HUES48 (cell line): ENCODE results near the gene SLC6A6.

Source experiments
- H3K27ac ChIP-seq: one replicate; pipeline ENCODE4 v1.7.0; 2013; ENCODE audit warnings: low read depth, low read length, inconsistent platforms
- H3K27me3 ChIP-seq: 2 replicates; pipeline ENCODE4 v1.6.1; 2013; ENCODE audit warnings: mild to moderate bottlenecking, low read length; ENCODE audit not compliant: control insufficient read depth, insufficient read depth
- H3K36me3 ChIP-seq: 2 replicates; pipeline ENCODE4 v1.6.1; 2013; ENCODE audit warnings: low read length; ENCODE audit not compliant: control insufficient read depth, insufficient read depth
- H3K4me1 ChIP-seq: 2 replicates; pipeline ENCODE4 v1.6.1; 2013; ENCODE audit warnings: mild to moderate bottlenecking, low read length; ENCODE audit not compliant: control insufficient read depth, insufficient read depth
- H3K4me3 ChIP-seq: 2 replicates; pipeline ENCODE4 v1.5.1; 2013; ENCODE audit warnings: mild to moderate bottlenecking, low read depth, low read length
- H3K9ac ChIP-seq: 2 replicates; pipeline ENCODE4 v1.6.1; 2013; ENCODE audit warnings: mild to moderate bottlenecking, low read depth, low read length, moderate library complexity
- H3K9me3 ChIP-seq: 2 replicates; pipeline ENCODE4 v1.6.1; 2013; ENCODE audit warnings: low read length; ENCODE audit not compliant: control insufficient read depth, insufficient read depth

Gene SLC6A6

DNA sequence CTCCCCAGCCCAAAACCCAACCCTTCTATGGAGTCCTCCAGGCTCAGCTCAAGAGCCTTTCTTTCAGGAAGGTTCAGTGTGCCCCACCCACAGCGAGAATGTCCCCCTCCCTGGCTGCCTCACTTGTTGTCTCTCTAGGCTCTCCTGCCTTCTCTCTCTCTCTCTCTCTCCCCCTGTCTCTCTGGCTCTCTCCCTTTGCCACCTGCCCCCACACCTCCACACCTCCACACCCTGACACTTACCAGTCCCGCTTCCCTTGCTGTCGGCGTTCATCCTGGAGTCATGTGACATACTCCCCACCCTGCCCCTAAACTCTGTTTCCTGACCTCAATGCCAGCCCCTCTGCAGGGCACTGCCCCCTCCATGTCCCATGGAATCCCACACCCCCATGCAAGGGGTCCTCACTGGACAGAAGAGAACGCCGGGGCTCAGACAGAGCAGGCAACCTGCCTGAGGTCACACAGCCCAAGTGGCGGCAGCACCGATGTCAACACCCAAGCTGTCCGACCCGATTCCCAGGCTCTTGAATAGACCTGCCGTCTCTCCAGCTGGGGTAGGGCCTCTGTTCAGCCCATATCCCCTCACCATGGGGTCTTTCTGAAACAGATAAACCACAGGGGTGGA, 28.5 kb upstream of the SLC6A6 start:
- Histone ChIP-seq H3K9ac (no peak overlapping the region), H3K4me3 (no peak overlapping the region), H3K36me3 (no peaks in the 10 kb centered on the region), H3K4me1 (no peaks in the 10 kb centered on the region), H3K27me3 (no peaks in the 10 kb centered on the region), H3K9me3 (no peaks in the 10 kb centered on the region), H3K27ac (no peak overlapping the region)

DNA sequence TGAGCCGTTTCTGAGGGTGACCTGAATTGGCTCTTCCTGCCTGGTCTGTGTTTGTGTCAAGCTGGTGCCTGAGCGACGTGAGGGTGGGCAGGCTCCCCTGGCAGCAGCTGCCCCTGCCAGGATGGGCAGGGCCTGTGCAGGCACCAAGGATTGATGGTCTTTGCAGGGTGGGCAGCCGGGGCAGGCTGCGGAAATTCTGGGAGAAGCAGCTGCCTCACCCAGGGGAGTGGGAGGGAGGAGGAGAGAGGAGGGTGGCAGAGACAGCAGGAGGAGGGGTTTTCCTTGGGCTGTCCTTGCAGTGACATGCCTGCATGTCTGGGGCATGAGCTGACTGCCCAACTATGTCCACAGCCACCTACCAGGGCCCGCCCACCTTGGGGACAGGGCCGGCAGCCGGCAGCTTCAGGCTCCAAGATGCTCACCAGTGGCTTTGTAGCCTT, 27.9 kb upstream of the SLC6A6 start:
- Histone ChIP-seq H3K4me1 (no peaks in the 10 kb centered on the region), H3K9me3 (no peaks in the 10 kb centered on the region), H3K27me3 (no peaks in the 10 kb centered on the region), H3K36me3 (no peaks in the 10 kb centered on the region), H3K27ac (no peak overlapping the region), H3K9ac (no peak overlapping the region), H3K4me3 (no peak overlapping the region)

DNA sequence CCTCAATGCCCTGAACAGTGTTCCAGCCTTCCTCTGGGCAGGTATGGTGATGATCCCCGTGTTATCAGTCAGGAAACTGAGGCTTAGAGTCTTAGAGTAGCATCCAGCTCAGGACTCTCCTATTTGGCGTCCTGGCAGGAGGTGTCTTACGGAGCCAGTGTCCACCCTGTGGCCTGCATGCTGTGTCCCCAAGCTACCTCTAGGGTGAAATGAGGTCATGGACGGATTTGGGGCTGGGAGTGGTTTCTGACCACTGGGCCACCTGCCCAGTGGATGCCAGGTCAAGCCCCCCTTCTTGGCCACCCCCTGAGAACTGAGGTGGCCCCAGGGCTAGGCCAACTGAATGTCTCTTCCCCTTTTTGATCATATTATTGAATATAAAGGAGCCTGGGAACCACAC, 27.2 kb upstream of the SLC6A6 start:
- no peaks in the 10 kb centered on the region for H3K27me3 ChIP-seq
- H3K9ac ChIP-seq = no peak overlapping the region
- no peak overlapping the region for H3K27ac ChIP-seq
- H3K9me3 ChIP-seq = no peaks in the 10 kb centered on the region
- H3K4me1 ChIP-seq = no peaks in the 10 kb centered on the region
- H3K36me3 ChIP-seq = no peaks in the 10 kb centered on the region
- H3K4me3 ChIP-seq = no peak overlapping the region

DNA sequence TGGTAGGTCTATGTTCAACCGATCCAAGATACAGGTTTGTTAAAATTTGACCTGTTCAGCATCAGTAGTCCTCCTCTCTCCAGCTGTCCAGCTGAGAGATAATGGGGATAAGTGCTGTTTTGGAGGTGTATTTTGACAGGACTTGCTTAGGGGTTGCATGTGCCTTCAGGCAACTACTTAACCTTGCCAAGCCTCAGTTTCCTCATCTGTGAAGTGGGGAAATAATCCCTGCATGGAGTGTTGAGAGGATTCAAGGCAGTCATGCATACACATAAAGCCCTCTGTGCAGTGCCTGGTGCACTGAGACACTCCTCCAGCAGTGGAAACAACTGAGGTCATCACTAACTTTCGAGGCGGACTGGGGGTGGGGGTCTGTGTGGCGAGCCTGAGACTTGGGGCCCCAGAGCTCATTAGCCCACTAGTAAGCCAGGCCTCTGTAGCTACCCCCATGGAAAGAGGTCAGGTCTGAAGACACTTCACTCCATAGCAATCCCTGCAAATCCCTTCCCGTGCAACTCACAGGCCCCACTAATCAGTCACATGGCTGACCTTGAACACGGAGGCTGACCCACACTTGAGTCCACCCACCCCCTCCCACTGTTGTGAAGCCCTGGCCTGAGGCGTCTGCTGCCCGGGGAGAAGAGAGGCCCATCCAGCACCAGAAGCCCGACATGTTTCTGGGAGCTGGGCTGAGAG, 25.9 kb upstream of the SLC6A6 start:
- Histone ChIP-seq H3K36me3 (no peaks in the 10 kb centered on the region), H3K9ac (no peak overlapping the region), H3K4me1 (no peaks in the 10 kb centered on the region)

DNA sequence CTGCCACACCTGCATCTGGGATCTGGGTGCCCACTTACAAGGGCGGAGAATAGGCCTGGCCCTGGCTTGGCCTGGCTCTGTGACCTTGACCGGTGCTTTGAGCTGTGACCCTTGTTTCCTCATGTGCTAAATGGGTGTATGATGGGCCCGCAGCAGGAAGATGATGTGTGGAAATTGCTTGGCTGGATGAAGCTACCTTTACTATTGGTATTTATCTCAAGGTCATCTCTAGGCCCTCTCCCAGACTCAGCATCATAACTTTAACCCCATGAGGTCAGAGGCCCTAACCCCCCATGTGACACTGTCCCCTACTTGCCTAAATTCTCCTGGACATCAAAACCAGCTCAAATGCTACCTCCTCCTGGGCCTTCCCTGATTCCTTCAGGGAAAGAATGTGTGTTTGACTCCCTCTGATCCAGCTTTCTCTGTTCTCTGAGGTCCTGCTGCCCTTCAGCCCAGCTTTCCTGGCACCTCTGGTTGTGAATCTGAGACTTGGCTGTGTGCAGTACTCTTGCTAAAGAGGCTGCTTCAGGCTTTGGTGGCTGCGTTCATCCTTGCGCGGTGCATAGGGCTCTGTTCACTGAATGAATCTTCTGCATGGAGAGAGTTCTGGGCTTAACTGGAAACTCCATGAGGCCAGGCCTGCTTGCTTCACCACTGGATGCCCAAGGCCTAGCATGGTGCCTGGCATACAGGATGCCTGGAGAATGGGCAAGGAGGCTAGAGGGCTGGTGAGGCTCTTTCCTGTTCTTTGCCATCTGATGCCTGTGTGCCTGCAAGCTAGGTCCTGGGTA, 25.2 kb upstream of the SLC6A6 start:
- Histone ChIP-seq H3K36me3 (no peaks in the 10 kb centered on the region), H3K4me3 (no peak overlapping the region), H3K27me3 (no peaks in the 10 kb centered on the region), H3K9me3 (no peaks in the 10 kb centered on the region), H3K27ac (no peak overlapping the region), H3K9ac (no peak overlapping the region), H3K4me1 (no peaks in the 10 kb centered on the region)

More for the DNA sequence above, 25.9 kb upstream of the SLC6A6 start:
- no peak overlapping the region for H3K4me3 ChIP-seq
- no peaks in the 10 kb centered on the region for H3K9me3 ChIP-seq
- H3K27ac ChIP-seq = no peak overlapping the region
- no peaks in the 10 kb centered on the region for H3K27me3 ChIP-seq

DNA sequence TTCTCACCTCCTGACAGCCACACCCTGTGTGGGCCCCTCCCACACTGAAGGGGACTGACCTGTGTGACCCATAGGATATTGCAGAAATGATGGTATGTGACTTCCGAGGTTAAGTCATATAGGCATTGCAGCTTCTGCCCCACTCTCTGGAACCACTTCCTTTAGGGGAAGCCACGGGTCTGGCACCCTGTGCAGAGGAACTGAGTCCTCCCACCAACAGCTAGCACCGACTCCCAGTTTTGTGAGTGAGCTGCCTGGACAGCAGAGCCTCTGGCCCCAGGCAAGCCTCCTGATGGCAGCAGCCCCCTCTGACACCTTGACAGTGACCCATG, 24.6 kb upstream of the SLC6A6 start:
- Histone ChIP-seq H3K27me3 (no peaks in the 10 kb centered on the region), H3K27ac (no peak overlapping the region)

DNA sequence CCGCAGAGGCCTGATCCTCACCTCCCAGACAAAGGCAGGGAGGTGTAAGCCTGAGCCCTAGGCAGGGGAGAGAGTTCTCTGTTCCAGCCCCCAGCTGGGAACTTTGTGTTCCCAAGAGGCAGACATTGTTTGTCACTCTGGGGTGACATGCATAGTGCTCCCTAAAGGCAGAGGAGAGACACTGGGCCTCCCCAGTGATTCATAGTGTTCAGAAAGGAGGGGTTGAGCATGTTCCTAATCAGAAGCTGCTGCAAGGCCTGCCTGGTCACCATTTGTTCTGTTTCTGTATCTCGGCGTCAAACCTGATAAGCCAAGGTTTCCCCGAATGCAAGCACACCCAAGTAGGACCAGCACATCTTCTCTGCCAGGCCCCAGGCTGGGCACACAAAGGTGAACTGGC, 24.0 kb upstream of the SLC6A6 start:
- Histone ChIP-seq H3K9me3 (no peaks in the 10 kb centered on the region), H3K27me3 (no peaks in the 10 kb centered on the region), H3K9ac (no peak overlapping the region), H3K4me1 (no peaks in the 10 kb centered on the region), H3K27ac (no peak overlapping the region), H3K4me3 (no peak overlapping the region), H3K36me3 (no peaks in the 10 kb centered on the region)

More for the DNA sequence above, 24.6 kb upstream of the SLC6A6 start:
- no peaks in the 10 kb centered on the region for H3K4me1 ChIP-seq
- H3K9me3 ChIP-seq = no peaks in the 10 kb centered on the region
- H3K4me3 ChIP-seq = no peak overlapping the region
- H3K9ac ChIP-seq = no peak overlapping the region
- no peaks in the 10 kb centered on the region for H3K36me3 ChIP-seq

- H3K9me3 ChIP-seq = no peaks in the 10 kb centered on the region
- H3K27ac ChIP-seq = no peak overlapping the region
- H3K4me1 ChIP-seq = no peaks in the 10 kb centered on the region
- H3K36me3 ChIP-seq = no peaks in the 10 kb centered on the region
- no peak overlapping the region for H3K9ac ChIP-seq
- H3K27me3 ChIP-seq = no peaks in the 10 kb centered on the region
- no peak overlapping the region for H3K4me3 ChIP-seq
Observed at GRCh38 chr3:14379843-14380242, 22.6 kb upstream of the SLC6A6 start.

DNA sequence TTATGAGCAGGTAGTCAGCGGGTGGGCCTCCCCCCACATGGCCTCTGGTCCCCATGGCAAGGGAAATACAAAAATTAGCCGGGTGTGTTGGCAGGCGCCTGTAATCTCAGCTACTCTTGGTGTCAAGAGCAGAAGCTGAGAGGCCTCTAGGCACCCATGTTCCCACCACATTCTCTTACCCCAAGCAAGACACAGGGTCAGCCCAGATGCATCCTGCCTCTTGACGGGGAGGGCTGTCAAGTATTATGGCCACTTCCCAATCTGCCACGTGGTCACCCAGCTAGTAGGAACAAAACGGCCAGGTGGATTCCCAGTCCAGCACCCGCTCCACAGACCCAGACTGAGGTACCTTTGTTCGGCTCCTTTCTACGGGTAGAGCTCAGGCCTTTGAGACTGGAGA, 16.2 kb upstream of the SLC6A6 start:
- no peak overlapping the region for H3K9ac ChIP-seq
- H3K36me3 ChIP-seq = no peaks in the 10 kb centered on the region
- H3K4me1 ChIP-seq = no peaks in the 10 kb centered on the region

DNA sequence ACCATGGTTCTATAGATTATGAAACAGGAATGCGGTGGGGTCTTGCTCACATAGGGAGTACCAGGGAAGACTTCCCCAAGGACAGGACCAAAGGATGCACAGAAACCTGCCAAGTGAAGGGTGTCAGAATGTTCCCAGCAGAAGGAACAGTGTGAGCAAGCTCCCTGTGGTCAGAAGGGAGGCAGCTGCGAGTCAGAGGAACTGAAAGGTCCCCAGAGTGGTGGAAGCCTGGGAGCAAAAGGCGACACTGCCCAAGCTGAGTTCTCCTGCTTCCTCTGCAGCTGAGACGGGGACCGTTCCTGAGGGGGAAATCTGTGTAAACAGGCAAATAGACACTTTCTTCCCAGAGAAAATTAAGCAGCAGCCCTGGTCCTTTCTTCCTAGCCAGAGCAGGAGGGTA, 14.2 kb upstream of the SLC6A6 start:
- no peak overlapping the region for H3K4me3 ChIP-seq
- H3K27me3 ChIP-seq = no peaks in the 10 kb centered on the region
- H3K4me1 ChIP-seq = no peaks in the 10 kb centered on the region
- no peaks in the 10 kb centered on the region for H3K36me3 ChIP-seq
- no peaks in the 10 kb centered on the region for H3K9me3 ChIP-seq
- H3K27ac ChIP-seq = no peak overlapping the region
- H3K9ac ChIP-seq = no peak overlapping the region

More for the DNA sequence above, 16.2 kb upstream of the SLC6A6 start:
- H3K4me3 ChIP-seq = no peak overlapping the region
- H3K27me3 ChIP-seq = no peaks in the 10 kb centered on the region
- H3K9me3 ChIP-seq = no peaks in the 10 kb centered on the region
- no peak overlapping the region for H3K27ac ChIP-seq

DNA sequence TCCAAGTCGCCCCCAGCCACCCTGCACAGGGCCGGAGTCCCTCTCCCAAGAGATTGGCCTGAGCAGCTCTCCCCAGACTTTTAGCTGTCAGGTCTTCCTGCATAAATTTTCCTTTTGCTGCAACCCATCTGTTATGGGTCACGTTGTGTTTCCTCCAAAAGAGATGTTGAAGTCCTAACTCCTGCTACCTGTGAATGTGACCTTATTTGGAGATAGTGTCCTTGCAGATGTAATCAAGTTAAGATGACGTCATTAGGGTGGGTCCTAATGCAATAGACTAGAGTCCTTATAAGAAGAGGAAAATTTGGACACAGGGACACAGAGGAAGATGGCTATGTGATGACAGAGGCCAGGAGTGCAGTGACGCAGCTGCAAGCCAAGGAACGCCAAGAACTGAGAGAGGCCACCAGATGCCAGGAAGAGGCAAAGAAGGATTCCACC, 13.2 kb upstream of the SLC6A6 start:
- H3K4me1 ChIP-seq = no peaks in the 10 kb centered on the region
- H3K4me3 ChIP-seq = no peak overlapping the region
- no peaks in the 10 kb centered on the region for H3K9me3 ChIP-seq
- H3K36me3 ChIP-seq = no peaks in the 10 kb centered on the region
- no peaks in the 10 kb centered on the region for H3K27me3 ChIP-seq
- H3K27ac ChIP-seq = no peak overlapping the region
- no peak overlapping the region for H3K9ac ChIP-seq
